ENCODE results near the gene CACNA1H. TPM values are rescaled to one million over a fixed set of nuclear protein-coding genes. Genes with fewer than 3 reads are reported as not detected.
A peak's percentile ranks its signal among the peaks of the same experiment; 100 is the strongest.

Gene CACNA1H
- total RNA-seq: 1 to 10 TPM in 1 of 2 donors, under 1 TPM in 1; 0.68 to 1.7 TPM

- no peak within 1 kb of the TSS for H3K27ac Mint-ChIP-seq
- ATAC-seq: peak; percentile 69 to 76
- no peaks in the 10 kb centered on the region for H3K36me3 Mint-ChIP-seq
- H3K9me3 Mint-ChIP-seq: no peaks in the 10 kb centered on the region
- DNase-seq (ENCODE audit: low spot score in 2 of 2): peak; percentile 64 to 70
Observed at GRCh38 chr16:1152651-1153259, at the start of gene CACNA1H. Gene CACNA1H, plus strand, starts transcription at chr16:1153106. Its CDS starts 632 bp downstream, at chr16:1153738.

- H3K36me3 Mint-ChIP-seq: no peaks in the 10 kb centered on the region
- no peak overlapping the region for H3K27ac Mint-ChIP-seq
- no peaks in the 10 kb centered on the region for H3K9me3 Mint-ChIP-seq
- DNase-seq (ENCODE audit: low spot score in 2 of 2) (no peak), ATAC-seq (no peak)
Observed at GRCh38 chr16:1103636-1103980, 49.3 kb upstream of the CACNA1H start.

DNA sequence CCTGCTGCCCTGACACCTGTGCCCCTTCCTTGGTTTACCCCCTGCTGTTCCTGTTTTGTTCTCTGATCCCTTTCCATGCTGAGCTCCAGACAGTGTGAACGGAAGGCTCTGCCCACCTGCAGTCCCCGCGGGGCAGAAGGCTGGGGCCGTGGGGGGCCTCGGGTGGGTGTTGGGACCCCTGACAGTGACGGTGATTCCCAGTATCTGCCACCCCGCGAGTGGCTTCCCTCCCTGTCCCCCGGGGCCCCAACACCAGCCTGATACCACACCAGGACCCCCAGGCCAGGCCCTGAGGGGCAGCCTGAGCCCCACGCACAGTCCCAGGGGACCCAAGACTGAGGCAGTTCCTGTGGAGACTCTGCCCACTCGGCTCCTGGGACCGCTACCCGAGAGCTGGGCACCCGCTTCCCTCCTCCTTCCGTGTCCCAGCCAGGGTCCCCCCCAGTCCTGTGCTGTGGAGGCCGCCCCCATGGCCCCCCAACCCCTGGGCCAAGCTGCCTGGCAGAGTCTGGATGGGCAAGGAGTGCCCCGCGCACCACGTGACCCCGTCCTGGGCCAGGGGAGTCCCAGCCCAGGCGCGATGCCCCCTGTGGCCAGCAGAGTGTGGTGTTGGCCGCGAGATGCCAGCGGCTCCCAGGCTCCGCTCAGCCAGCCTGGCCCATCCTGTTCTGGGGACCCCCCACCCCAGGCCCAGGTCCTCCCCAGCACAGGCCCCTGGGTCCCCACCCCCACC lies 46.9 kb upstream of the CACNA1H start:
- Mint-ChIP-seq H3K27ac (no peak overlapping the region), H3K36me3 (no peaks in the 10 kb centered on the region), H3K9me3 (no peaks in the 10 kb centered on the region)
- ATAC-seq: peak; percentile 72 to 80
- DNase-seq (ENCODE audit: low spot score in 2 of 2): peak in 1 of 2 donors; percentile 67

DNA sequence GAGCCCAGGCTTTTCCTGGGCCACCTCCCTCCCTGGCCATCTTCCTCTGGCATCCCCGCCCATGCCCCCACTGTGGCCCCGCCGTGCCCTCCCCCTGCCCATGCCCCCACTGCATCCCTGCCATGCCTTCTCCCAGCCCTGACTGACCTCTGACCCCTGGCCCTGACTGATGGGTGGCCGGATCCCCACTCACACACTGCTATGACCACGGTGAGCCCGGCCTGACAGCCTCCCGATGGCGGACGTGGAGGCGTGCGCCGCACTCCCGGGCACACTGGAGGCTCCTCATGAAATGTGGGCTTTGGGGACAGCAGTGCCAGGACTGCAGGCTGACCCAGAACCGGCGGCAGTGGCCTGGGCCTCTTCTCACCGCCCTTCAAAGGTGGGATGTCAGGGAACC lies 46.2 kb upstream of the CACNA1H start:
- DNase-seq (ENCODE audit: low spot score in 2 of 2): no peak
- no peak for ATAC-seq
- no peak overlapping the region for H3K27ac Mint-ChIP-seq
- no peaks in the 10 kb centered on the region for H3K9me3 Mint-ChIP-seq
- no peaks in the 10 kb centered on the region for H3K36me3 Mint-ChIP-seq

DNA sequence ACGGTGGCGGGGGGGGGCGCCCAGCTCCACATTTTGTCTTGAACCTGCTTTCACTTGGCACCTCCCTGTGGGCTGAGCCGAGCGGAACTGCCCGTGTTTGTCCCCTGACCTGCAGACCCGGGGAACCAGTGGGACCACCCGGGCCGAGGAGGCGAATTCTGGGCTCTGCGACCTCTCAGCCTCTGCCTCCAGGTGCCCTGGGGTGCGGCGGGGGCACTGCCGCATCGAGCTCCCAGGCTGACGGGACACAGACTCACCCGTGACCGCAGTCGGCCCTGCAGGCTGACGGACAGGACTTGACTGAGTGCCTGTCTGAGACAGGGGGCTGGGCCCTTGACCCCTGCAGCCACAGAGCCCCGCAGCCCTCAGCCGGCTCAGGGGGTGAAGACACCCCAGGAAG lies 45.8 kb upstream of the CACNA1H start:
- H3K27ac Mint-ChIP-seq: no peak overlapping the region
- DNase-seq (ENCODE audit: low spot score in 2 of 2) (no peak), ATAC-seq (no peak)
- no peaks in the 10 kb centered on the region for H3K36me3 Mint-ChIP-seq
- H3K9me3 Mint-ChIP-seq: no peaks in the 10 kb centered on the region

- no peak for DNase-seq (ENCODE audit: low spot score in 2 of 2)
- H3K27ac Mint-ChIP-seq: no peak overlapping the region
- H3K36me3 Mint-ChIP-seq: no peaks in the 10 kb centered on the region
- ATAC-seq: no peak
- no peaks in the 10 kb centered on the region for H3K9me3 Mint-ChIP-seq
Observed at GRCh38 chr16:1107731-1108130, 45.2 kb upstream of the CACNA1H start.

- ATAC-seq: no peak
- no peak for DNase-seq (ENCODE audit: low spot score in 2 of 2)
- H3K27ac Mint-ChIP-seq: no peak overlapping the region
- no peaks in the 10 kb centered on the region for H3K9me3 Mint-ChIP-seq
- no peaks in the 10 kb centered on the region for H3K36me3 Mint-ChIP-seq
Observed at GRCh38 chr16:1108299-1109252, 44.3 kb upstream of the CACNA1H start.

GRCh38 chr16:1109648-1110047 lies 43.3 kb upstream of the CACNA1H start:
- no peak for ATAC-seq
- Mint-ChIP-seq H3K36me3 (no peaks in the 10 kb centered on the region), H3K27ac (no peak overlapping the region), H3K9me3 (no peaks in the 10 kb centered on the region)
- no peak for DNase-seq (ENCODE audit: low spot score in 2 of 2)

- H3K9me3 Mint-ChIP-seq: no peaks in the 10 kb centered on the region
Observed at GRCh38 chr16:1112506-1113184, 40.3 kb upstream of the CACNA1H start.

DNA sequence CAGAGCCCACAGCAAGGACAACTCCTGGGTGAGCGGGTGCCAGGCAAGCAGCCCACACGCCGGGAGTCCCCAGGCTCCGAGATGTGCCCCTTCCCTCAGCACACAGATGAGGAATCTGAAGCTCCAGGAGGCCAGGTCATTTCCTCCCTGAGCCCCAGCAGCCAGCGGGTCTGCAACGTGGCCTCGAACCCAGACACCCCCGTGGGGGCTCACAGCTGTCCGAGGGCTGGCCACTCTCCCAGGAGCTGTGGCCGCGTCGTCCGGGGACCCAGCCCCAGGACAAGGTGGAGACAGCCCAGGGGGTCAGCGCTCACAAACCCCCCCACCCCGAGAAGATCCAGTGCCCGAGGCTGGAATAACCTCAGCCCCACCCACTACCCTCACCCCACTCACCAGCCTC lies 39.4 kb upstream of the CACNA1H start:
- no peak overlapping the region for H3K27ac Mint-ChIP-seq
- no peaks in the 10 kb centered on the region for H3K36me3 Mint-ChIP-seq
- no peaks in the 10 kb centered on the region for H3K9me3 Mint-ChIP-seq
- ATAC-seq: no peak
- no peak for DNase-seq (ENCODE audit: low spot score in 2 of 2)

More at GRCh38 chr16:1112506-1113184, 40.3 kb upstream of the CACNA1H start:
- DNase-seq (ENCODE audit: low spot score in 2 of 2) (no peak), ATAC-seq (no peak)
- Mint-ChIP-seq H3K27ac (no peak overlapping the region), H3K36me3 (no peaks in the 10 kb centered on the region)

GRCh38 chr16:1113889-1114526 lies 38.9 kb upstream of the CACNA1H start:
- Mint-ChIP-seq H3K36me3 (no peaks in the 10 kb centered on the region), H3K9me3 (no peaks in the 10 kb centered on the region), H3K27ac (no peak overlapping the region)
- ATAC-seq: no peak
- DNase-seq (ENCODE audit: low spot score in 2 of 2): no peak

DNA sequence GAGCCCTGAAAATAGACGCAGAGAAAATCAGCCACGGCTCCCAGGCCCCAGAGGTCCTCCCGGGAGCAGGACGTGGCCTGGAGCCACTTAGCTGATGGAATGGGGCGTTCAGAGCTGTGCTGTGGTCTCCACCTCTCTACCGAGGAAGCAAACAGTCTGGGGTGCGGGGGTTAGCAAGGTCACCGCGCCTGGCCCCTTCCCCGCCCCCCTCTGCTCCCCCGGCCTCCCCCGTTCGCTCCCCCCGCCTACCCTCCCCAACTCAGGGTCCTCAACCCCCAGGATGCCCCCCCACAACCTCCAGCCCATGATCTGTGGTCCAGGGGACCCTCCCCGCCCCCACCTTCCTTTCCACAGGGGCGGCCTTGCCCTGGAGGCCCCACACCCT lies 36.2 kb upstream of the CACNA1H start:
- Mint-ChIP-seq H3K9me3 (no peaks in the 10 kb centered on the region), H3K27ac (no peak overlapping the region), H3K36me3 (no peaks in the 10 kb centered on the region)
- ATAC-seq (no peak), DNase-seq (ENCODE audit: low spot score in 2 of 2) (no peak)

- DNase-seq (ENCODE audit: low spot score in 2 of 2) (no peak), ATAC-seq (no peak)
- no peaks in the 10 kb centered on the region for H3K9me3 Mint-ChIP-seq
- H3K27ac Mint-ChIP-seq: no peak overlapping the region
- H3K36me3 Mint-ChIP-seq: no peaks in the 10 kb centered on the region
Observed at GRCh38 chr16:1117176-1117900, 35.6 kb upstream of the CACNA1H start.

DNA sequence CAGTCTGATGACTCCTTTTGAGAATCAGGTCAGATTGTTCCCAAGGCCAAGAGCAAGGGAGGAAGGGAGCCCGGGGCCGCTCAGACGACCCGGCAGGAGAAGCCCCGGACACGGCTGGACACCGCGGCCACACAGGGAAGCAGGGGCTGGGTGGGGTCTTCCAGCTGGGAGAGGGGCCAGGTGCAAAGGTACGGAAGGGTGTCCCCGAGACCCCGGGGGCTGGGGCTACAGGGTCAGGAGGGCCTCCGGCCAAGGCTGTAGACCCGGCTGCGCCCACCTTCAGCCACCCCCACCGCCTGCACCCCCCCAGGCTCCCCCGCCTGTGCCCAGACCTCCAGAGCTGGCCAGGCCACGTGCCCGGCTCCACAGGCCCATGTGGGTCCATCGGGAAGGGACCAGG lies 35.0 kb upstream of the CACNA1H start:
- Mint-ChIP-seq H3K36me3 (no peaks in the 10 kb centered on the region), H3K9me3 (no peaks in the 10 kb centered on the region), H3K27ac (no peak overlapping the region)
- DNase-seq (ENCODE audit: low spot score in 2 of 2): no peak
- ATAC-seq: no peak

DNA sequence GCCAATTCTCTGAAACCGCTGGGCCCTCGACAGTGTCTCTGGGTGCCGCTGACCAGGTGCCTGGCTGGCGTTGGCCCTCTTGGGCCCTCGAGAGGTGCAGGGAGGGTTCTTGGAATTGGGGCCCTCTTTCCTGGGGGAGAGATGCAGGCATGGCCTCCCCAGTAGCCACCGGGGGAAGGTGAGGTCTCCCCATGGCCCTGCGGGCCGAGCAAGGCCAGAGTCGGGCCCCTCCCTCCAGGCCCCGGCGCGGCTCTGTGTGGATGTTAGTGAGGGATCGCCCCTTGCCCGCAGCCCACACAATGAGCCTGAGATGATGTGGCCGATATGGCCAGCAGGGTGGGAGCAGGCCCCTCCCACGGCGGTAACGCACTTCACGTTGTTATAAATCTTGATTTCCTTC lies 33.8 kb upstream of the CACNA1H start:
- Mint-ChIP-seq H3K27ac (no peak overlapping the region), H3K9me3 (no peaks in the 10 kb centered on the region), H3K36me3 (no peaks in the 10 kb centered on the region)
- no peak for DNase-seq (ENCODE audit: low spot score in 2 of 2)
- no peak for ATAC-seq

Measured in activated naive CD4-positive, alpha-beta T cell treated with anti-CD3 and anti-CD28 coated beads, Interleukin-2, amount 50 U/mL, for 72 hours (primary cell).